ENCODE measurements around the gene PDE11A. TPM values are rescaled to one million over a fixed set of nuclear protein-coding genes. Genes with fewer than 3 reads are reported as not detected.

PDE11A gene
- total and polyA plus RNA-seq, 2 of the 13 experiments (the other 11 are each of a cell fraction or from before 2014, with no cell fraction given): 1.2 to 1.7 TPM

- TF ChIP-seq FOXP1 (IDR thresholded peaks at IDR 0.05) (no peak), FOXP1 (CRISPR knock-in tag; IDR thresholded peaks at IDR 0.05) (peak; percentile 26; the same call in 1 of the 2 replicates), JDP2 (CRISPR knock-in tag; IDR thresholded peaks at IDR 0.05; ENCODE audit: borderline replicate concordance) (no peak), NAIF1 (CRISPR knock-in tag; IDR thresholded peaks at IDR 0.05; ENCODE audit: borderline replicate concordance) (peak; percentile 82; the same call in 1 of the 2 replicates), SMAD3 (CRISPR knock-in tag; IDR thresholded peaks at IDR 0.05) (no peak), ATRX (CRISPR knock-in tag; IDR thresholded peaks at IDR 0.05; ENCODE audit: borderline replicate concordance) (no peak), ZFYVE20 (CRISPR knock-in tag; IDR thresholded peaks at IDR 0.05; ENCODE audit: borderline replicate concordance, low read depth) (no peak), PAXIP1 (CRISPR knock-in tag; conservative IDR thresholded peaks at IDR 0.05) (peak; percentile 83), BORCS8-MEF2B (CRISPR knock-in tag; IDR thresholded peaks at IDR 0.05) (peak; percentile 32; the same call in 1 of the 2 replicates), PHF5A (CRISPR knock-in tag; IDR thresholded peaks at IDR 0.05; ENCODE audit: low read depth, unreplicated experiment) (no peak), TOPORS (CRISPR knock-in tag; IDR thresholded peaks at IDR 0.05) (0 out of 2 replicates have a peak, but pooled peaks have one; percentile 63), ZNF282 (IDR thresholded peaks at IDR 0.05; ENCODE audit: partially characterized antibody) (no peak), SMARCC2 (IDR thresholded peaks at IDR 0.05) (no peak), TGIF2 (CRISPR knock-in tag; IDR thresholded peaks at IDR 0.05) (peak; percentile 71), EP300 (IDR thresholded peaks at IDR 0.05; ENCODE audit: low read depth in 2 of 2, low read length in 2 of 2) (peak; percentile 36 to 67; a peak in 3 of 4 replicates), EP300 (CRISPR knock-in tag; IDR thresholded peaks at IDR 0.05; ENCODE audit: borderline replicate concordance) (peak; percentile 54; the same call in 1 of the 2 replicates), PRPF4 (IDR thresholded peaks at IDR 0.05; ENCODE audit: low read depth, low read length, poor library complexity, severe bottlenecking) (no peak), ZNF615 (CRISPR knock-in tag; IDR thresholded peaks at IDR 0.05; ENCODE audit: borderline replicate concordance) (no peak; the same call in 1 of the 2 replicates), ZBTB33 (CRISPR knock-in tag; IDR thresholded peaks at IDR 0.05) (no peak; the same call in 1 of the 2 replicates), RAD21 (CRISPR knock-in tag; IDR thresholded peaks at IDR 0.05) (no peak; the same call in 1 of the 2 replicates), FOXO1 (CRISPR knock-in tag; IDR thresholded peaks at IDR 0.05) (peak; percentile 71), HMGXB4 (CRISPR knock-in tag; IDR thresholded peaks at IDR 0.05; ENCODE audit: borderline replicate concordance in 1 of 2, low read depth in 1 of 2) (peak; percentile 80 to 92)
Observed at GRCh38 chr2:178072383-178073301, at the start of gene PDE11A (continued).
